D721Med (cell line): ENCODE measurements around the gene CSTB.

ENCODE experiments used
- DNase-seq: peaks from one replicate; pipeline ENCODE4 v3.0.0; 2011; ENCODE audit warnings: low spot score; ENCODE audit not compliant: insufficient read length
- FAIRE-seq: peaks from 2 replicates; lab custom pipeline; 2011; peaks lifted over from hg19 to GRCh38; lab: Jason Lieb, UNC
- CTCF ChIP-seq: IDR thresholded peaks from 2 replicates; pipeline ENCODE4 v1.5.1; 2012; ENCODE audit warnings: mild to moderate bottlenecking, control low read depth; ENCODE audit not compliant: insufficient read depth; ENCODE audit errors: missing control alignments

CSTB gene

GRCh38 chr21:43818685-43819084 lies 42.6 kb upstream of the CSTB start:
- TF ChIP-seq CTCF, result no peak
- DNase-seq, result no peak
- no peak for FAIRE-seq

- no peak for FAIRE-seq
- no peak for TF ChIP-seq CTCF
These were observed 41.3 kb upstream of the CSTB start for GRCh38 chr21:43817157-43818086.

GRCh38 chr21:43816611-43817071 lies 40.5 kb upstream of the CSTB start:
- FAIRE-seq (no peak), DNase-seq (no peak)
- peak; percentile 1 for TF ChIP-seq CTCF

More at GRCh38 chr21:43817157-43818086, 41.3 kb upstream of the CSTB start:
- DNase-seq, result no peak

- DNase-seq (no peak), FAIRE-seq (no peak)
- no peak for TF ChIP-seq CTCF
These were observed 39.9 kb upstream of the CSTB start for GRCh38 chr21:43815991-43816390.

GRCh38 chr21:43815107-43815613 lies 39.1 kb upstream of the CSTB start:
- DNase-seq (no peak), FAIRE-seq (no peak)
- no peak for TF ChIP-seq CTCF

- DNase-seq (no peak), FAIRE-seq (no peak)
- TF ChIP-seq CTCF, result no peak
These were observed 38.4 kb upstream of the CSTB start for GRCh38 chr21:43814215-43815106.
